Activated CD4-positive, CD25-positive, alpha-beta regulatory T cell treated with anti-CD3 and anti-CD28 coated beads, Interleukin-2, amount 50 U/mL, for 16 hours (primary cell): Measurements from ENCODE around the gene CROCC.
"Not testable (repeated sequence)": the region's sequence is repeated elsewhere in the genome, so short reads cannot be mapped to it uniquely, and the experiment has no call there.

Source experiments
- DNase-seq: peaks from one replicate; pipeline ENCODE4 v3.0.0-alpha.2; 2020; ENCODE audit warnings: low read depth, low spot score

The CROCC gene

GRCh38 chr1:16936580-16936979 lies 14.8 kb downstream of the CROCC start:
- not testable (repeated sequence) for DNase-seq

- DNase-seq: no peak
Observed at GRCh38 chr1:16938351-16939321, 16.9 kb downstream of the CROCC start.

- not testable (repeated sequence) for DNase-seq
Observed at GRCh38 chr1:16939386-16940180, 17.9 kb downstream of the CROCC start.

- DNase-seq: no peak
Observed at GRCh38 chr1:16944038-16944437, 22.3 kb downstream of the CROCC start.

GRCh38 chr1:16945512-16945911 lies 23.8 kb downstream of the CROCC start:
- not testable (repeated sequence) for DNase-seq

GRCh38 chr1:16946185-16946584 lies 24.5 kb downstream of the CROCC start:
- not testable (repeated sequence) for DNase-seq

GRCh38 chr1:16946646-16947045 lies 24.9 kb downstream of the CROCC start:
- no peak for DNase-seq

GRCh38 chr1:16948282-16948891 lies 26.7 kb downstream of the CROCC start:
- not testable (repeated sequence) for DNase-seq

GRCh38 chr1:16949026-16949425 lies 27.3 kb downstream of the CROCC start:
- DNase-seq: not testable (repeated sequence)

GRCh38 chr1:16952376-16952775 lies 30.6 kb downstream of the CROCC start:
- not testable (repeated sequence) for DNase-seq

GRCh38 chr1:16954579-16954978 lies 32.8 kb downstream of the CROCC start:
- no peak for DNase-seq

- no peak for DNase-seq
Observed at GRCh38 chr1:16955186-16955585, 33.5 kb downstream of the CROCC start.

- DNase-seq: no peak
Observed at GRCh38 chr1:16956775-16957174, 35.0 kb downstream of the CROCC start.

- no peak for DNase-seq
Observed at GRCh38 chr1:16957731-16958130, 36.0 kb downstream of the CROCC start.

GRCh38 chr1:16958475-16958874 lies 36.7 kb downstream of the CROCC start:
- no peak for DNase-seq

- peak; percentile 45 for DNase-seq
Observed at GRCh38 chr1:16960560-16961296, 39.0 kb downstream of the CROCC start.

GRCh38 chr1:16961297-16962133 lies 39.8 kb downstream of the CROCC start:
- DNase-seq: no peak

GRCh38 chr1:16964169-16964568 lies 42.4 kb downstream of the CROCC start:
- not testable (repeated sequence) for DNase-seq

- no peak for DNase-seq
Observed at GRCh38 chr1:16965486-16966067, 43.8 kb downstream of the CROCC start.

GRCh38 chr1:16966282-16966681 lies 44.6 kb downstream of the CROCC start:
- no peak for DNase-seq
